ENCODE data around the gene SPOCD1. TPM values are rescaled to one million over a fixed set of nuclear protein-coding genes. Genes with fewer than 3 reads are reported as not detected.

Gene SPOCD1
- total and polyA plus RNA-seq, 2 donors from 2014 or later: 0.22 to 0.98 TPM

DNA sequence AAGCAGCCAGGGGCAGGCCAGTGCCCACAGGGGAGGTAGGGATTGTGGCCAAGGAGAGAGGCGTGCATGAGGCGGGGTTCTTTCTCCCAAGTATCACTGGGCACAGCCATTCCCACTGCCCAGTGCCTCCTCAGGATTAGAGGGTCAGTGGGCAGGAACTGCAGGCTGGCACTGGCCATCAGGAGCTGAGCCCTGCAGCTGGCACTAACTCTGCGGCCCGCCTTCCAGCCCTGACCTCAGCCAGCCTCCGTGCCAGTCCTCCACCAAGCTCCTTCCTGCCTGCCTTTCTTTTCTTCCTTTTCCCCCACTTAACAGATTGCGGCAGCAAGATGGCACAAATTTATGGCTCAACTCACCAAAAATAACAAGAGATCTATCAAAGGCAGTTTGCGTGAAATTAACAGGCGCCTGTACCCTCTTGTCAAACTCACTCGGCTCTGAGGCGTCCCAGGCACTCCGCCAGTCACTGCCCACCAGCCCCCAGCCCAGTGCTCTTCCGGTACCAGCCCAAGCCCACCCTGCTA lies 62.8 kb downstream of the SPOCD1 start:
- H3K4me1 ChIP-seq (ENCODE audit: control insufficient read depth in 2 of 3, insufficient read depth in 2 of 3, low read depth in 1 of 3, low read length in 3 of 3): peaks cover 3 to 16% (median 4%) of the 10 kb centered on the region in 3 donors

DNA sequence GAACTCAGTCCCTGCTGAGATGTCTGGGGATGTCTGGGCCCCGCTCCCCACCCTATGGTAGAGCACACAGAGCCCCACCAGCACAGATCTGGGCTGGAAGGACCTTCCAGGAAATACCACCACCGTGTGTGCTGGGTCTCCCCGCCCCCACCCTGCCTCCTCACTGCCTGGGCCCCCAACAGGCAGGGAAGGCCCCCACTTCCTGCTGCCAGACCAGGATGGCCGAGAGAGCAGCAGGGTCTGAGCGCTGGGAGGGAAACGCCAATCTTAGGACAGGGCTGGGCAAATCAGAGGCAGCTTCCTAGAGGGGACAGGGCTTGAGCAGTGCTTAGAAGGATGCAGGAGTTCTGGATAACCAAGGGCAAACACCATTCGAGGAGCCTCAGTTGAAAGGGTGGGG lies 63.6 kb downstream of the SPOCD1 start:
- Histone ChIP-seq H3K4me1 (ENCODE audit: control insufficient read depth in 2 of 3, insufficient read depth in 2 of 3, low read depth in 1 of 3, low read length in 3 of 3) (peaks cover 3 to 16% (median 4%) of the 10 kb centered on the region in 3 donors), H3K36me3 (ENCODE audit: control insufficient read depth in 2 of 3, insufficient read depth in 3 of 3, low read length in 3 of 3) (no peaks in the 10 kb centered on the region), H3K9me3 (ENCODE audit: control insufficient read depth in 2 of 3, insufficient read depth in 1 of 3, low read length in 3 of 3) (no peaks in the 10 kb centered on the region), H3K27me3 (ENCODE audit: control insufficient read depth, insufficient read depth, low read length) (no peaks in the 10 kb centered on the region), H3K4me3 (ENCODE audit: low read length in 3 of 3) (no peak overlapping the region), H3K27ac (ENCODE audit: low read depth in 2 of 2, low read length in 2 of 2) (no peak overlapping the region), H3K9ac (ENCODE audit: low read length in 3 of 3) (no peak overlapping the region)
- FAIRE-seq (no peak), DNase-seq (peak in 1 of 5 donors; percentile 37)
- intact Hi-C loops (cut with DNase I): no loop called here
- TF ChIP-seq, protein P1, sequence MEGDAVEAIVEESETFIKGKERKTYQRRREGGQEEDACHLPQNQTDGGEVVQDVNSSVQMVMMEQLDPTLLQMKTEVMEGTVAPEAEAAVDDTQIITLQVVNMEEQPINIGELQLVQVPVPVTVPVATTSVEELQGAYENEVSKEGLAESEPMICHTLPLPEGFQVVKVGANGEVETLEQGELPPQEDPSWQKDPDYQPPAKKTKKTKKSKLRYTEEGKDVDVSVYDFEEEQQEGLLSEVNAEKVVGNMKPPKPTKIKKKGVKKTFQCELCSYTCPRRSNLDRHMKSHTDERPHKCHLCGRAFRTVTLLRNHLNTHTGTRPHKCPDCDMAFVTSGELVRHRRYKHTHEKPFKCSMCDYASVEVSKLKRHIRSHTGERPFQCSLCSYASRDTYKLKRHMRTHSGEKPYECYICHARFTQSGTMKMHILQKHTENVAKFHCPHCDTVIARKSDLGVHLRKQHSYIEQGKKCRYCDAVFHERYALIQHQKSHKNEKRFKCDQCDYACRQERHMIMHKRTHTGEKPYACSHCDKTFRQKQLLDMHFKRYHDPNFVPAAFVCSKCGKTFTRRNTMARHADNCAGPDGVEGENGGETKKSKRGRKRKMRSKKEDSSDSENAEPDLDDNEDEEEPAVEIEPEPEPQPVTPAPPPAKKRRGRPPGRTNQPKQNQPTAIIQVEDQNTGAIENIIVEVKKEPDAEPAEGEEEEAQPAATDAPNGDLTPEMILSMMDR (IDR thresholded peaks at IDR 0.05; ENCODE audit: borderline replicate concordance, extremely low read depth, insufficient read depth): no peak

More for the DNA sequence above, 62.8 kb downstream of the SPOCD1 start:
- H3K27ac ChIP-seq (ENCODE audit: low read depth in 2 of 2, low read length in 2 of 2): no peak overlapping the region
- DNase-seq: no peak
- no peak overlapping the region for H3K9ac ChIP-seq (ENCODE audit: low read length in 3 of 3)
- H3K27me3 ChIP-seq (ENCODE audit: control insufficient read depth, insufficient read depth, low read length): no peaks in the 10 kb centered on the region
- H3K4me3 ChIP-seq (ENCODE audit: low read length in 3 of 3): no peak overlapping the region
- intact Hi-C loops (cut with DNase I): no loop called here
- H3K9me3 ChIP-seq (ENCODE audit: control insufficient read depth in 2 of 3, insufficient read depth in 1 of 3, low read length in 3 of 3): no peaks in the 10 kb centered on the region
- TF ChIP-seq, protein P1 (IDR thresholded peaks at IDR 0.05; ENCODE audit: borderline replicate concordance, extremely low read depth, insufficient read depth): no peak
- H3K36me3 ChIP-seq (ENCODE audit: control insufficient read depth in 2 of 3, insufficient read depth in 3 of 3, low read length in 3 of 3): no peaks in the 10 kb centered on the region
- no peak for FAIRE-seq

DNA sequence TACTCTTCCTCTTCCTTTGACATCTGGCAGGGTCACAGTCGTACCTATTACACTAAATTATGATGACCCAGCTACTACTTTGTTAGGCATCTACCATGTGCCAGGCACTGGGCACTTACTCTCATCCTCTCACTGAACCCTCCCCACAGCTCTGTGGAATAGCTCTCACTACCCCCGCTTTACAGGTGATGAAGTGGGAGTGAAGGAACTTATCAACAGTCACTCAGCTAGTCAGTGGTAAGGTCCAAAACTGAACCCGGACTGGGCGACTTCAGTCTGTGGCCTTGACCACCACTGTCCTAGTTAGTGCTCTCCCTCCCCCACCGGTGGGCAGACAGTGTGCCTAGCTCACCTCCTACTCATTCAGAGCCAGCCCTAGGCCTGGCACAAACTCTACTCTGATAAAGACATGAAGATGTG lies 64.0 kb downstream of the SPOCD1 start:
- Histone ChIP-seq H3K27me3 (ENCODE audit: control insufficient read depth, insufficient read depth, low read length) (no peaks in the 10 kb centered on the region), H3K27ac (ENCODE audit: low read depth in 2 of 2, low read length in 2 of 2) (no peak overlapping the region), H3K4me1 (ENCODE audit: control insufficient read depth in 2 of 3, insufficient read depth in 2 of 3, low read depth in 1 of 3, low read length in 3 of 3) (peaks cover 3 to 16% (median 4%) of the 10 kb centered on the region in 3 donors), H3K36me3 (ENCODE audit: control insufficient read depth in 2 of 3, insufficient read depth in 3 of 3, low read length in 3 of 3) (no peaks in the 10 kb centered on the region), H3K4me3 (ENCODE audit: low read length in 3 of 3) (no peak overlapping the region), H3K9ac (ENCODE audit: low read length in 3 of 3) (no peak overlapping the region), H3K9me3 (ENCODE audit: control insufficient read depth in 2 of 3, insufficient read depth in 1 of 3, low read length in 3 of 3) (no peaks in the 10 kb centered on the region)
- no peak for DNase-seq
- TF ChIP-seq, protein P1 (IDR thresholded peaks at IDR 0.05; ENCODE audit: borderline replicate concordance, extremely low read depth, insufficient read depth): no peak
- no peak for FAIRE-seq
- intact Hi-C loops (cut with DNase I): no loop called here

All from kidney (tissue), 14 donors.